OCI-LY1 (cell line): ENCODE data around the gene M6PR.
"Not testable (repeated sequence)": the region's sequence is repeated elsewhere in the genome, so short reads cannot be mapped to it uniquely, and the experiment has no call there.

Experiments
- H2AFZ ChIP-seq: fragments of 200-600 bp; sonication (generic), shearing (Covaris generic); 2 replicates; pipeline ENCODE4 v1.6.0; 2014; ENCODE audit warnings: antibody characterized with exemption, mild to moderate bottlenecking, low read length
- H3F3A ChIP-seq: fragments of 200-600 bp; sonication (generic), shearing (Covaris generic); 2 replicates; pipeline ENCODE4 v1.6.0; 2014; ENCODE audit warnings: mild to moderate bottlenecking, antibody characterized with exemption, low read length, moderate library complexity; ENCODE audit not compliant: insufficient read depth
- H3K27ac ChIP-seq: fragments of 200-600 bp; sonication (generic); 2 replicates; pipeline ENCODE4 v1.5.1; 2014; ENCODE audit warnings: low read length, mixed run types, mild to moderate bottlenecking, low read depth; ENCODE audit not compliant: poor library complexity, severe bottlenecking
- H3K27me3 ChIP-seq: fragments of 200-600 bp; sonication (generic); 2 replicates; pipeline ENCODE4 v1.6.0; 2014; ENCODE audit warnings: antibody characterized with exemption, mild to moderate bottlenecking, low read length, moderate library complexity; ENCODE audit not compliant: insufficient read depth
- H3K36me3 ChIP-seq: fragments of 200-600 bp; sonication (generic); 2 replicates; pipeline ENCODE4 v1.6.1; 2014; ENCODE audit warnings: mild to moderate bottlenecking, antibody characterized with exemption, low read length, moderate library complexity, mixed read lengths; ENCODE audit not compliant: insufficient read depth
- H3K4me1 ChIP-seq: fragments of 200-600 bp; sonication (generic); 2 replicates; pipeline ENCODE4 v1.5.1; 2014; ENCODE audit warnings: mild to moderate bottlenecking, low read length, moderate library complexity; ENCODE audit not compliant: insufficient read depth, severe bottlenecking
- H3K4me2 ChIP-seq: fragments of 200-600 bp; sonication (generic), shearing (Covaris generic); 2 replicates; pipeline ENCODE4 v1.6.1; 2014; ENCODE audit warnings: low read length
- H3K4me3 ChIP-seq: fragments of 200-600 bp; sonication (generic); 2 replicates; pipeline ENCODE4 v1.5.1; 2014; ENCODE audit warnings: low read length, low read depth, mild to moderate bottlenecking, mixed read lengths; ENCODE audit not compliant: poor library complexity, severe bottlenecking
- H3K79me2 ChIP-seq: fragments of 200-600 bp; shearing (Covaris generic); 2 replicates; pipeline ENCODE4 v1.6.1; 2016; ENCODE audit warnings: mixed run types, low read length, mixed read lengths; ENCODE audit not compliant: insufficient read depth
- H3K9ac ChIP-seq: fragments of 200-600 bp; sonication (generic), shearing (Covaris generic); 2 replicates; pipeline ENCODE4 v1.6.1; 2014; ENCODE audit warnings: mild to moderate bottlenecking, low read length, mixed read lengths
- H3K9me2 ChIP-seq: fragments of 200-600 bp; sonication (generic), shearing (Covaris generic); 2 replicates; pipeline ENCODE4 v1.6.1; 2014; ENCODE audit warnings: low read depth, mild to moderate bottlenecking, low read length, mixed read lengths
- H3K9me3 ChIP-seq: fragments of 200-600 bp; shearing (Covaris generic); 2 replicates; pipeline ENCODE4 v1.6.1; 2014; ENCODE audit warnings: low read length, mixed read lengths
- H4K20me1 ChIP-seq: fragments of 200-600 bp; sonication (generic), shearing (Covaris generic); 2 replicates; pipeline ENCODE4 v1.6.0; 2016; ENCODE audit warnings: mild to moderate bottlenecking, low read length; ENCODE audit not compliant: insufficient read depth
- EZH2 ChIP-seq: fragments of 200-600 bp; sonication (generic), shearing (Covaris generic); IDR thresholded peaks from 2 replicates; pipeline ENCODE4 v1.8.0; 2017; ENCODE audit warnings: borderline replicate concordance, mixed run types, mild to moderate bottlenecking, antibody characterized with exemption, low read length, moderate library complexity, mixed read lengths
- TF ChIP-seq, protein P1 (sequence below): fragments of 200-600 bp; sonication (generic), shearing (Covaris generic); IDR thresholded peaks from 2 replicates; pipeline ENCODE4 v1.5.1; 2017; ENCODE audit warnings: mild to moderate bottlenecking, antibody characterized with exemption, low read length, moderate library complexity, mixed read lengths

The M6PR gene

DNA sequence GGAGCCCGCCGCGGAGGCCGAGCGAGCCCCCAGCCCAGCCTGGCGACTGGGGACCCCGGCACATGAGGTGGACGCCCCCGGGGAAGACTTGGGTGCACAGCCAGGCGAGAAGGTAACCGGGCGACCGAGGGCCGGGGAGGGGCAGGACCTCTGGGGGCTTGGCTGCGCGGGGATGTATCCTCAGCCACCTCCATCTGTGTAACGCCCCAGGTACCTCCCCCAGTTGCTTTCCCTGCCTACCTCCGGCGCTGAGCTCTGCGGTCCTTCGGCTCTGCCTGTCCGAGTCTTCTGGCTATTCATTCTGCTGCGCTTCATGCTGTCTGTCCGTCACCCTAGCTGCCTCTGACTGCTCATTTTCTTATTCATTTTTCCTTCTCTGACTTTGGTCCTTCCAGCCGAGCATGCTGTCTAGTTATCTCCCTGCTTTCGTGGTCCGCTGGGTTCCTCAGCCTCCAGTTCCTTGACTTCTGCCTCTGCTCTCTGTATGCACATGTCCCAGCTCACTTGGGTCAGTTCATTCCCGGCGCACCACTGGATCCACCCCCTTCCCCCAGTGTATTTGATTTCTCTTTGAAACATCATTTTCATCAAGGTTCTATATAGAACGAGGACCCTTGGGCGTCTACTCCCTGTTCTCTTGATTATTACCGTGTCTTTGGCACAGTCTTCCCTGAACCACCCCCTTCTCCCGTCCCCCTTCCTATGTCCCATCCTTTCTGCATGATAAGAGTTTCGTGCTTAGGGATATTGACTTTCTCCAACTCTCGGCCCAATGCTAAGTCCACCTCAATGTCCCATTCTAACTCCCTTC lies 34.5 kb downstream of the M6PR start:
- no peak overlapping the region for H3K27ac ChIP-seq

DNA sequence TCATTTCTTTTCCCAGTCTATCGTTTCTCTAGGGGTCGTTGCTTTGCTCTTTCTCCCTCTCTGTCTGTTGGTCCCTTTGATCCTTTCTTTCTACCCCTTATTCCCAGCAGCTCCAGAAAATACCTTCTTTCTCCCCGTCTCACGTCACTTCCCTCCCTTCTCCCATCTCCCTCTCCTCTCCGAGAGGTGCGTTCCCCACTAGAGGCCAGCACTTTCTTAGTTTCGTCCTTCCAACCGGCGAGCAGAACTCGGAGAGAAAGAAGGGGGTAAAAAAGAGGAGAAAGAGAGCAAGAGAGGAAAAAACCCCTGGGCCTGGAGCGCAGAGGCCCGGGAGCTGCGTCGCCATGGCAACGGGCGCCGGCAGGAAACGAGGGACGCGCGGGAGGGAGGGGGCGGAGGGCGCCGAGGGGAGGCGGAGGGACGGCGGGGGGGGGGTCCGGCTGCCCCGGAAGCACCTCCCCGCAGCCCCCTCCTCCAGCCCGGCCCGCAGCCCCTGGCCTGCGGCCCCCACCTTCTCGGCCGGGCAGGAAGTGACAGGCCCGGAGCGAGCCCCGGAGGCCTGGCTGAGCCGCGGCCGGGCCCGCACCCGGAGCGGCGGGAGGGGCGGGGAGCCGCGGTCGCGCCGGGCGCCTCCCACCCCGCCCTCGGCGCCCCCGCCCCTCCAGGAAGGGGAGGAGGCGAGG lies 35.3 kb downstream of the M6PR start, which contains the start of gene PHC1:
Gene PHC1, plus strand, starts transcription at position 477 of the 683 bp plus-strand sequence. CDS start 3,169 bp downstream, outside the sequence.
- H4K20me1 ChIP-seq, H3K79me2 ChIP-seq, H3F3A ChIP-seq, H3K9me2 ChIP-seq, H3K27me3 ChIP-seq, H3K36me3 ChIP-seq, H3K9me3 ChIP-seq: not testable (repeated sequence)
- Histone ChIP-seq H3K4me1 (peaks cover 45% of the 10 kb centered on the region), H3K4me2 (peak within 1 kb of the TSS; percentile 84), H2AFZ (0 out of 2 replicates have a peak within 1 kb of the TSS, but pooled peaks have one; percentile 27), H3K27ac (peak within 1 kb of the TSS; percentile 27), H3K4me3 (peak within 1 kb of the TSS; percentile 73), H3K9ac (peak within 1 kb of the TSS; percentile 70)
- TF ChIP-seq, protein P1, sequence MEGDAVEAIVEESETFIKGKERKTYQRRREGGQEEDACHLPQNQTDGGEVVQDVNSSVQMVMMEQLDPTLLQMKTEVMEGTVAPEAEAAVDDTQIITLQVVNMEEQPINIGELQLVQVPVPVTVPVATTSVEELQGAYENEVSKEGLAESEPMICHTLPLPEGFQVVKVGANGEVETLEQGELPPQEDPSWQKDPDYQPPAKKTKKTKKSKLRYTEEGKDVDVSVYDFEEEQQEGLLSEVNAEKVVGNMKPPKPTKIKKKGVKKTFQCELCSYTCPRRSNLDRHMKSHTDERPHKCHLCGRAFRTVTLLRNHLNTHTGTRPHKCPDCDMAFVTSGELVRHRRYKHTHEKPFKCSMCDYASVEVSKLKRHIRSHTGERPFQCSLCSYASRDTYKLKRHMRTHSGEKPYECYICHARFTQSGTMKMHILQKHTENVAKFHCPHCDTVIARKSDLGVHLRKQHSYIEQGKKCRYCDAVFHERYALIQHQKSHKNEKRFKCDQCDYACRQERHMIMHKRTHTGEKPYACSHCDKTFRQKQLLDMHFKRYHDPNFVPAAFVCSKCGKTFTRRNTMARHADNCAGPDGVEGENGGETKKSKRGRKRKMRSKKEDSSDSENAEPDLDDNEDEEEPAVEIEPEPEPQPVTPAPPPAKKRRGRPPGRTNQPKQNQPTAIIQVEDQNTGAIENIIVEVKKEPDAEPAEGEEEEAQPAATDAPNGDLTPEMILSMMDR, result peak; percentile 41; the same call in 1 of the 2 replicates

More for the DNA sequence above, 34.5 kb downstream of the M6PR start:
- no peaks in the 10 kb centered on the region for H4K20me1 ChIP-seq
- H3K9me3 ChIP-seq, result no peaks in the 10 kb centered on the region
- H3K9me2 ChIP-seq, result no peaks in the 10 kb centered on the region
- H3K79me2 ChIP-seq, result 0 out of 2 replicates have a peak, but pooled peaks cover 6% of the 10 kb centered on the region
- H3F3A ChIP-seq, result peaks cover 7% of the 10 kb centered on the region; the same call in 1 of the 2 replicates
- H3K36me3 ChIP-seq, result peaks cover 6% of the 10 kb centered on the region; the same call in 1 of the 2 replicates
- peaks cover 45% of the 10 kb centered on the region for H3K4me1 ChIP-seq
- no peaks in the 10 kb centered on the region for H3K27me3 ChIP-seq
- TF ChIP-seq, protein P1, result no peak
- no peak for TF ChIP-seq EZH2
- peak overlapping the region; percentile 70 for H3K9ac ChIP-seq
- no peak overlapping the region for H2AFZ ChIP-seq
- peak overlapping the region; percentile 73 for H3K4me3 ChIP-seq
- H3K4me2 ChIP-seq, result peak overlapping the region; percentile 84

DNA sequence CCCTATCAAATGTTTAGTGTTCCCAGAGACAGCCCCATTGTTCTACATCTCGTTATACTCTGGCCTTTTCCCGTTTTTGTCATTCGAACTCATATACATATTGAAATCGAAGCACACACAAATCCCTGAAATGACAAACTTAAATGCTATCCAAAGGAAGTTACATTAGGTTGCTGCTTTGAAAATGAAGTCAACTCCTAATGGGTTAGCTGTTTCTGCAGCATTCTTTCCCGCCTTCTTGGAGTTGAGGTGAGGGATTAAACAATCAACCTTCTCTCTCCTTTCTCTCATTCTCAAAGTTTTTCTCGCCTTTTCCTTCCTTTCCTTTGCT lies 35.8 kb downstream of the M6PR start:
- peak overlapping the region; percentile 27 for H3K27ac ChIP-seq
- peaks cover 45% of the 10 kb centered on the region for H3K4me1 ChIP-seq
- 0 out of 2 replicates have a peak, but pooled peaks cover 6% of the 10 kb centered on the region for H3K79me2 ChIP-seq
- H3K4me2 ChIP-seq, result peak overlapping the region; percentile 60
- H3K9me3 ChIP-seq, result no peaks in the 10 kb centered on the region
- TF ChIP-seq, protein P1, result no peak
- TF ChIP-seq EZH2, result no peak
- peaks cover 7% of the 10 kb centered on the region; the same call in 1 of the 2 replicates for H3F3A ChIP-seq
- H2AFZ ChIP-seq, result no peak overlapping the region
- peaks cover 4% of the 10 kb centered on the region; the same call in 1 of the 2 replicates for H3K36me3 ChIP-seq
- H3K9ac ChIP-seq, result peak overlapping the region; percentile 50
- no peaks in the 10 kb centered on the region for H3K27me3 ChIP-seq
- H3K4me3 ChIP-seq, result peak overlapping the region; percentile 73
- no peaks in the 10 kb centered on the region for H4K20me1 ChIP-seq
- no peaks in the 10 kb centered on the region for H3K9me2 ChIP-seq
